ENCODE measurements around the gene TMEM107.

Gene TMEM107

DNA sequence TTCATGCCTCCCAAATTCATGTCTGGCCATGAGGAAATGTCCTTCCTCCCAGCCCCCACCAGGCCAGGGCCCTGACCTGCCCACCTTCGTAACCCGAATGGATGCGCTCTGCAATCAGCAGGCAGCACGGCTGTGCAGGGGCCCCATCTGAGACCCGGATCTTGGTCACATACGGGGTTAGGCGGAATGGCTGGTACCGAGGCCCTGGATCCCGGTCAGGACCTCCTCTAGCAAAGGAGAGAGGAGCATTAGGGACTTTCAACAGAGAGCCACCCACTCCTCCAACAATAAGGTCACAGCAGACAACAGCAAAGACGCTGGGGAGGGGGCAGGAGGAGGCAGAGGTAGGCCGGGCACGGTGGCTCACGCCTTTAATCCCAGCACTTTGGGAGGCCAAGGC is 27.6 kb downstream of the TMEM107 start:
- DNase-seq = no peak

DNA sequence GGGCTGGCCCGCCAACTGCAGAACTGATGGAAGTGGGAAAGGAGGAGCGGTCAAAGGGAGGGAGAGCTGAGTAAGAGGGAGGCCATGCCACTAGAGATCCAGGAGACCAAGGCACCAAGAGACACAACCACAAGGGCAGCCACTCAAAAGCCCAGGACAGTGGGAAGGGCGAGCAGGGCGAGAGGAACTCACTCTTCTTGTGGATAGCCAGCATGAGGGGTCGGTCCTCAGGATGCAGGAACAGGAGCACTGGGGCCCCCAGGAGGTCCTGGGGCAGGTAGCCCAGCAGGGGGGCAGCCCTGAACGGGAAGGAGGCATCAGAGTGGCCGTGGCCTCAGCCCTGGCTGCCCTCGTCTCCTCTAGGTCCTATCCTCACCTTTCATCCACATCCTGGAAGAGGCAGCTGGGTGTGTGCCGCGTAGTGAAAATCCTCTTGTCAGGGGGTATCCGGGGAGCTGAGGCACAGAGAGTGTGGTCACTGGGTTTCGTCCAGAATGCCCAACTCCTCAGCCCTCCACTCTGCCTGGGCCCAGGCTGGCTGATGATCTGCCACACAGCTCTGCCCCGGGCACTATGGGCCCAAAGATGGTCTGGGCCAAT is 28.3 kb downstream of the TMEM107 start:
- DNase-seq = no peak

DNA sequence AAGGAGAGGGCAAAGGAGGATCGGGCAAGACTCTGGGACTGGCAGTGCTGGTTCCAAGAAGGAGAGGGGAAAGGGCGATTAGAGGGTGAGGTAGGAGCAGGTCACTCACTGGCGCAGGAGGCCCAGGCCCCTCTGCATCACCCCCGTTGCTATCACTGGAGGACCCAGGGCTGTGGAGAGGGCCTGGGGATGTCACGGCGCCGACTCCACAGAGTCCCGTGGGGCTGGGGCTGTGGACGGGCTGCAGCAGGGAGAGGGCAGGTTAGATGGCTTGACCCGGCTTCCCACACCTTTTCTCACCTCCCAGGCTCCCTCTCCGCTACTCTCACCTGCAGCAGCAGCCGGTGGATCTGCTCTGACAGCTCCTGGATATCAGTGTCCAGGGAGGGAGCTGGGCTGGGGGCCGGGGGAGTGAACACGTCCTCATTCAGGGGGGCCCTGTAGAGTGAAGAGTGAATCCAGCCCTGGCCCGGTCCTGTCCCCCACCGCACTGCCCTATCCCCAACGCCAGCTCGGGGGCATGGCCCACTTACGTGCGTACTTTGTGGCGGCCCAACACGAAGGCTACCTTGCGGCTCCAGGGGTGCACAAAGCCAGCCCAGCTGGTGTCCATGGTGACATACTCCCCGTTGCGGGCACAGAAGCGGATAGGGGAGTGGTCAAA is 28.9 kb downstream of the TMEM107 start:
- no peak for DNase-seq

DNA sequence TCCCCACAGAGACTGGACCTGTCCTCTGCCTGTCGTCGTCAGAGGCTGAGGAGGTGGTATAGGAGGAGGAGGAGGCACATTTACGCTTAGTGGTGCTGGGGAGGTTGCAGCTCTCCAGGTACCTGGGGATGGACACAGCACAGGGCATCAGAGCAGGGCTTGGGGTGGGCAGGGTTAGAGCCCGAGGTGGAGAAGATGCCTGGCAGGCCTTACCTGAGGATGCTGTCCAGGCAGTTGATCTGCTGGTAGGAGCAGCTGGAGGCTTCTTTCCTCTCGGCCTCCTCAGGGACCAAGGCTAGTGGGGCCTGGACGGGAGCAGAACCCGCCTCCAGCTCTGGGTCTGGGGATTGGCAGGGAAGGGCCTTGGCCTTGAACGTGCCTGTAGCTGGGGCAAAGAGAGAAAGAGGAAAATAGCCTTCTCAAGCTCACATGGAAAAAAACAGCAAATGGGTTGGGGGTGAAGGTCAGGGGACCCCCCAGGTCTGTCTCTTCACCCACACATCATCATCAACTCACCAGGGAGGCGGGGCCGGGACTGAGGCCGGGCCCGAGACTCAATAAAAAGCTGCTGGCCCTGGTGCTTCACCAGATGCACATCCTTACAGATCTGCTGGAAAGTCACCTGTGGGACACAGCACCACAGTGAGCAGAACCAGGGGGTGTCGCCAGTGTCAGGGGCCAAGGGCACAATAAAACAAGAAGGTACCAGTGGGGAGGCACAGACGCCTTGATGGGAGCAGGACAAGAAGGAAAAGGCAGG is 29.6 kb downstream of the TMEM107 start:
- DNase-seq = no peak

DNA sequence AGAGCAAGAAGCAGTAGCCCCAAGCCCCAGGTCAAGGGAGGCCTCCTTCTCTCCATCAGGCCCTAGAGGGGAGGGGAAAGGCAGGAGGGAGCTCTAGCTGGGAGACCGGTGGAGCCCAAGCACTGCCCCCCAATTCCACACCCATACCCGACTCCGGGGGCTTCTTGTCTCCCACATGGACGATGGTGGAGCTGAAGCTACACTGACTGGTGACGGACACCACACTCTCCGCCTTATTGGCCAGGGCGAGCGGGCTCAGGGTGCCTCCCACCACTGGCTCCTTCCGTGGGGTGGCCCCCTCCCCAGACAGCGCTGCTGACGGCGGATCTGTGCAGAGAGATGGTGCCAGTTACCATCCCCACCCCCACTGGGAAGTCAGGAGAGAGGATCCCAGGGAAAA is 30.4 kb downstream of the TMEM107 start:
- DNase-seq = no peak

DNA sequence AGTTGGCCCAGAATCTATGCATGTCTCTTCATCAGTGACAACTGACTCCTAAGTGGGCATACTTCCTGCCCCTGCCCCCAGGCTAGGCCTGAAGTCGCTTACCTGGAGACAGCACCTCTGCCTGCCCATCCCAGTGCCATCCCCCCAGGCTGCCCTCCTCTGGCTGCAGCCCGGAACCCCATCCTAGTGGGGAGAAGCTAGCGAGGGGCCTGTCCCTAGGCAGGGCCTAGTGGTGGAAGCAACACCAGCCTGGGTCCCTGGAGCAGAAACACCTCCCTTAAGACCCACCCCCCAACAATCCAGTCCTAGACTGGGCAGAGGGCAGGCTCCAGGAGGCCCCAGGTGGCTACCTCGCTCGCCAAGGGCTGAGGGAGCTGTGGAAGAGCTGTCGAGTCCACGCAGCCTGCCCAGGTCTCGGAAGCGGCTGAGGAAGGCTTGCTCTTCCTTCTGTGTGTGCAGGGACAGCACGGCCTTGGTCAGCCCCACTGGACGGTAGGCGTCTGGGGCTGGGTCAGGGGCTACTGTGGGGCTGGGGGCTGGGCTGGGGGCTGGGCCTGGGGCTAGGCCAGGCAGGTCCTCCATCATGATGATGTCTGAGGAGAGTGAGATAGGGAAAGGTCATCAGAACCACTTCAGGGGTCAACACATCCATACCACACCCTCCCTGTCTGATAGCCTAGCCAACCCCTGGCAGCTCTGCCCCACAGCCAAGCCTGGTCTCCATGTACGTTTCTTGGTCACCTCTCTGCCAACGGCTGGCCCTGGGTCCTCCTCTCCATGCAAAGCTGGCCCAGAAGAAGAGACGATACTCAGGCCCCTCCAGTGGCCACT is 31.6 kb downstream of the TMEM107 start:
- no peak for DNase-seq

DNA sequence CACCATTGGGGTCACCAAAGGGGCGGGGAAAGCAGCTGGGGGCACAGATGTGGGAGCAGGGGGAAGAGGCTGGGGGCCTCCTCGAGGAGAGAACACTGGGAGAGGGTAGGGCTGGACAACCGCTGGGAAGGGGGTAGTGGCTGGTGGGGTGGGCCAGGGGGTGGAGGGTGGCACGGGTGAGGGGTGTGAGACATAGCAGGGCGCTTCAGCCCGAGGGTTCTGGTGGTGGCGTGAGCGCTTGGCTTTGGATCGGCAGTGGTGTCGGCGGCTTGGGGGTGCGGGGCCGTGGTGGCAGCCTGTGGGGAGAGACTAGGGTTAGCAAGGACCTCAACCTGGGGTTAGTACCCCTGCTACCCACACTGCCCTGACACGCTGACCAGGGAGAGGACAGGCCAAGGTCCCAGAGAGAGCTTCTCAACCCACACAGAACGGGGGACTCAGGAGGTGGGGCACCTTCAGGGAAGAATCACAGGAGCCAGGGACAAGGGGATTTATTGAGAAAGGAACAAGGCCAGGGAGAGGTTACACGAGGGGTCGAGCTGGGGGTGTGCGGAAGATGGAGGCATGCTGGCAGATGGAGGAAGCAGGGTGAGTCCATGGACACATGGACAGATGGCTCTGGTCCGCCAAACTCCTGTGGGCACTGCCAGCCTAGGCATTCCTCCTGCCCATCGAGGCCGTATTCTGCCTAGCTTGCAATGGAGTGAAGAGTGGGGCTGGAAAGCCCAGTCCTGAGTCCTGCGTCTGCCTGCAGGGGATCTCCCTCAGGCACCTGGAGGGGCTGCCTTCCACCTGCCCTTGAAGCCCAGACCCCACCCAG is 32.4 kb downstream of the TMEM107 start:
- no peak for DNase-seq

DNA sequence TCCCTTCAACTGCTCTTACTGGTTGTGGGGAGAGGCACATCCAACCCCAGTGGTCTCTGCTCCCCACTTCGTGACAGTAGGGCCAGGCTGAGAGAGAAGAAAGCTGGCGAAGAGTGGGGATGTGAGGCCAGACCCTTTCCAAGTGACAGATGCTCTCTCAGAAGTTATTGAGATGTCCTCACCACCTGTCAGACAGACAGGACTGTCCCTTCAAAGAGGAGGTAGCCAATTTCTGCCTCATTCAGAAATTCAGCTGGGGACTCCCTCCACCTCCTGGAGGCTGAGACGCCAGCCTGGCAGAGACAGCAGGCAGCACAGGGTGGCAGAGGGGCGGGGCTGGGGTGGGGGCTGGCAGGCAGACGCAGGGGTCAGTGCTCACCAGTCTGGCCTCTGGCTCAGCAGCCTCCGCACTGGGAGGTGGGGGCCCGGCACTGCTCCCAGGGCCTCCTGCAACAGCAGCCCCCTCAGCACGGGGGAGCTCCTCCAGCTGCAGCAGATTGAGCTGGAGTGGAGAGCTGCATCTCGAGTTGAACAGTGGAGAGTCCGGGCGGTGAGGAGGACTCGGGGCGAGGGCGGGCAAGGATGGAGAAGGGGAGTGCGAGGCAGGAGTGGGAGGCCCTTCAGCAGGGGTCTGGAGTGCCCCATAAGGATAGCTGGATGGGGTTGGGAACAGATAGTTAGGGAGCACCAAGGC is 33.1 kb downstream of the TMEM107 start:
- DNase-seq = no peak

DNA sequence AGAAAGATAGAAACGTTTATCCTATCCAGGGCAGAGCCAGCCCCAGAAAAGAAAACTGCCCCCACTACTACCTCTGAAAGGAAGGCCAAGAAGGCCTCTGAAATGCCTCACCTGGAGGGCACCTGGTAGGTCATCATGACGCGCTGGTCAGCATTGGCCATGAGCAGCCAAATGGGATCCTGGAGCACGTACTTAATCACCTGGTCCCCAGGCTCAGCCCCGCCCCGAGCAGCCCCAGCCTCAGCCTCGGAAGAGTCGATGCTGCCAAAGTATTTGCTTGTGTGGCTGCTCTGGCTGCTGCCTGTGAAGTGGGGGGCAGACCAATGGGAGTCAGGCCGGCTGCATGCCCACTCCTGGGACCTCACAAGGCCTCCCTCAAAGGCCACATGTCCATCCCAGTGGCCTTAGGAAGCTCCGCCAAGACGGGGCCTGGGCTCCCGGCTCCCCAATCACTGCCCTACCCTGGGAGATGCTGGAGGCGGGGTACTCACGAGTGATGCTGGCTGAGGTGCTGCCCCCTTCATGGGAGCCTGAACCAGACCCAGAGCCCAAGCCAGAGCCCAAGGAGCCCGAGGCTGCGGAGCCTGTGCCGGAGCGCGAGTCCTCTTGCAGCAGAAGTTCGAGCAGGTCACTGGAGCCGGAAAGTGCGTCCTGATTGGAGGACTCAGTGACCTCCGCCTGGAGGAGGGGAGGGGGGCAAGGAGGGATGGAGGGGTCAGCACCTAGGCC is 33.9 kb downstream of the TMEM107 start:
- DNase-seq = no peak

DNA sequence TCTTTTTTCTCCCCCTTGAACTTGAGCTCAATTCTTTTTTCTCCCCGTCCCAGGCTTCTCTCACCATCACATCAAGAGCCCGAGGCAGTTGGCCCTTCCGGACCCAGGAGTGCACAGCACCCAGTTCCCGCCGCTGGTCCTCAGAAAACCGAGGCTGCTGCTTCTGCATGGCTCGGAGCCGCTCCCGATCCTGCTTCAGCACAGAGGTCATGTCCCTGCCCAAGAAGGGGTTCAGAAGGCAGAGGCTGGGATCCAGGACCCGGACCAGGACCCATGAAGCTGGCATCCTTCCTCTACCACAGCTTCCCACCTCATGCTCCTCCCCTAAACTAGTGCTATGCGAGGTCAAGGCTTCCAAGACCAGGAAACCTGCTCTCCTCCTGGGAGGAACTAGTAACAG is 34.4 kb downstream of the TMEM107 start:
- DNase-seq = no peak

DNA sequence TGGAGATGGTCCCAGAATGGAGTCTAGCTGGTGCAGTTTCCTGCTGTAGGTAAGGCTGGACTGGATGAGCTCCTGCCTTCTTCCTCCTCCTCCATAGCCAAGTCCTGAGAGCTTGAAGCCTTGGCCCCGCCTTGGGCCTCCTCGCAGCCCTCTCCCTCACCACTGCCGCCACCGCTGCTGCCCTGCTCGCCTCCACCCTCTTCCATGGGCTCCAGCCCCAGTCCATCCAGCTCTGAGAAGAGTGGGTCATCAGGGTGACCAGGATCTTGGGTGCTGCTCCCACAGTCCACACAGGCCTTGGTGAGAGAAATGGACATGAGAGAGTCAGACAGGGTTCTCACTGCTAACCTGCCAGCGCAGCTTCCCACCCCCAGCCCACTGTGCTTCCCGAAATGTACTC is 35.1 kb downstream of the TMEM107 start:
- DNase-seq = no peak

DNA sequence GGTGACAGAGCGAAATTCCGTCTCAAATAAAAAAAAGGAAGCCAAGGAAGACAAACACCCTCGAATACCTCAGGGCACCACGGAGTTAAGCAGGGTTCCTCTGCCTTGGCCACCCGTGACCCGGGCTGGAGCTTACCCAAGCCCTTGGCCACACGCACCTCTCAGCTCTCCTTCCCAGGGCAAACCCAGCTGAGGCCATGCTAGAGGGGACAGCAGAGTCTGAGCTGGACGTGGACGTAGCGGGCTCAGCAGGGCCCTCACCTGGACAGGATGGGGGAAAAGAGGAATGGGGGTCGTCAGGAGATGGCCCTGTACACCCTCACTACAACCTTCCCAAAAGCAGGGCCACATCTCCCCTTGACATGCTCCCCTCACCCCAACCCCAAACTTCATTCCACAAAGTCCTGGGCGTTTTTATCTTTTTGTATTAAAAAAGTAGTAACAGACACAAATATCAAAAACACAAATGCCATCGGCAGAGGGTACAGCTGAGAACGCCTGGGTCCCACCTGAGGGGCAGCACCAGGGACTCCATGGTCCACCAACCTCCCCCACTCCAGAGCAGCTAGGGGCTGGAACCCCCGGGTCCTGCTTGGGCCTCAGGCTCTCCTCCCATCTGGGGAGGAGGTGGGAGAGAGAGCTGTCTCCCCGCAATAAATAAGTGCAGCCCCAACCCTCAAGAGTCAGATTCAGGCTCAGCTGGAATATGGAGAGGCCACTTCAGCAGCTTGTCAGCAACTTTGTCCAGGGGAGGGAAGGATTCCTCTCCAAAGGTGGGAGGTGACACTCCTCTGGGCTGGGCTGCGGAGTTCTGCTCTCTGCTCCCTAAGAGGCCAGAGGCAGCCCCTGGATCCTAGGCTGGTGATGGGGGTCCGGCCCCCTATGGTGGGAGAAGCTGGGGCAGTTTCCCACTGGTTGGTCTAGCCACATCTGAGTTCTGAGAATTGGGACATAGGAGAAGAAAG is 35.8 kb downstream of the TMEM107 start:
- DNase-seq = no peak

DNA sequence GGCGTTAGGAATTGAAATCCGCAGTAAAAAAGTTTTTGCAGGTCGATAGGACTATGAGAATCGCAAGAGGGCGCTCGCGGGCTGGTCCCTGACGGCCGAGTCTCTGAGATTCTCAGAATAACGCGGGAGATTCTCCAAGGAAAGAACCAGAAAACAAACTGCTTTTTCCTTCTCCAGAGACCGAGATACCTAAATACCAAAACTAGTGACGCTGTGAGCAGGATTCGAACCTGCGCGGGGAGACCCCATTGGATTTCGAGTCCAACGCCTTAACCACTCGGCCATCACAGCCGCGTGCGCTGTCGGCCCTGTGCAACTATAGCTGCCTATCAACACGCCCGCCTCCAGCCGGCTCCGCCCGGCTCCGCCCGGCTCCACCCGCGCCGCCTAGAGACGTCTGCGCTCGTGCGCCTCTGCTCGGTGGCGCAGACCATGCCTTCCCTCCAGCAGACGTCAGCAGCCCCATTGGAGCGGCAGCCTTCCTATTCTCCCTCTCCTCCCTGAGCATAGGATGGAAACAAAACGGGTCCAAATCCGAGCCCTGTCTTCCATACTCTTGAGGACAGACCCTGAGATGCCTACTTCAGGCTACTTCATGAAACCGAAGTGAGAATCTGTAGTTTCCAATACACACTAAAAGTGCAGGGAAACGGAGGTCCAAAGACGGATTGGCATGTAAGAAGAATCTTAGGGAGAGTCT is 37.4 kb downstream of the TMEM107 start:
- peak; percentile 88 for DNase-seq

DNA sequence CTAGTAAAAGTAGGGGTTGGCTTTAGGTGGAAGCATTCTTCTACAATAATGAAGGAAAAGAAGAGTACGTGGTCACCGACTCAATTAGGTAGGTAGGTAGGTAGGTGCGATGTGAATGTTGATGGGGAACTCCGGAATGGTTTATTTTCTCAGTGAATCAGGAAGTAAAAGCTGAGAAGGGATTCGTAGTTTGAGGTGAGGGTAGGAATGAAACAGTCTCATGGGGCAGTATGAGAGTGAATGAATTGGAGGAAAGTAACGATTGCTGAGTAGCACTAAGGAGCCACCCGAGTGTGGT is 37.9 kb downstream of the TMEM107 start:
- DNase-seq = no peak

DNA sequence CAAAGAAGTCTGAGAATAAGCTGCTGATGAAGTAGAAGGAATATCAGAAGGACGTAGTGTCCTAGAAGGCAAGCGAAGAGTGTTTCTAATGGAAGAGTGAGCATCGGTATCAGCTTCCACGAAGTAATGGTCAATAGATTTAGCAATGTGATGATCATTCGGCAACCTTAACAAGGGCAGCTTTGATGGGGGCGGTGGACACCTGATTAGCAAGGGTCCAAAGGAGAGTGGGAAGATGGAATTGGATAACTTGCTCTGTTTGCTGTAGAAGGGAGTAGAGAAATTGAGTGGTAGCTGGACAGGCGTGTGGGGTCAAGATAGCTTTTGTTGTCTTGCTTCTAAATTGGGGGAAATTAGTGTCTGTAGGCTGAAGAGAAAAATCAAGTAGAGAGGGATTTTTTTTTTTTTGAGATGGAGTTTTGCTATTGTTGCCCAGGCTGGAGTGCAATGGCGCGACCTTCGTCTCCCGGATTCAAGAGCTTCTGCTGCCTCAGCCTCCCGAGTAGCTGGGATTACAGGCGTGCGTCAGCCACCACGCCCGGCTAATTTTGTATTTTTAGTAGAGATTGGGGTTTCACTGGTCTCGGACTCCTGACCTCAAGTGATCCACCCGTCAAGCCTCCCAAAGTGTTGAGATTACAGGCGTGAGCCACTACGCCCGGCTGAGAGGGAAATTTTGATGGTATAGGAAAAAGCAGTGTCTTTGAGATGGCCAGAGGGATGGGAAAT is 38.4 kb downstream of the TMEM107 start:
- DNase-seq = no peak

DNA sequence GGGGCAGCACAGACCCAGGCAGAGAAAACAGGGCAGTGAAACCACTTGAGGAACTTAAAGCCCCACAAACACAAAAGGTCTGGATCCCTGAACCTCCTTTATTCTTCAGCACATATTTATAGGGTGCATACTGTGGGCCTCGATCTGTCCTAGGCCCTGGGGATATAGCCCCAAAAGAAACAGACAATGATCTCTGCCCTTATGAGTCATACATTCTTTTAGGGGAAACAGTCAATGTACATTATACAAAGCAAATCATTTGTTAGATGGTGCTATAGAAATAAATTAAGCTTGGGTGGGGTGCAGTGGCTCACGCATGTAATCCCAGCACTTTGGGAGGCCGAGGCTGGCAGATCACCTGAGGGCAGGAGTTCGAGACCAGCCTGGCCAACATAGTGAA is 42.2 kb downstream of the TMEM107 start:
- DNase-seq = no peak

DNA sequence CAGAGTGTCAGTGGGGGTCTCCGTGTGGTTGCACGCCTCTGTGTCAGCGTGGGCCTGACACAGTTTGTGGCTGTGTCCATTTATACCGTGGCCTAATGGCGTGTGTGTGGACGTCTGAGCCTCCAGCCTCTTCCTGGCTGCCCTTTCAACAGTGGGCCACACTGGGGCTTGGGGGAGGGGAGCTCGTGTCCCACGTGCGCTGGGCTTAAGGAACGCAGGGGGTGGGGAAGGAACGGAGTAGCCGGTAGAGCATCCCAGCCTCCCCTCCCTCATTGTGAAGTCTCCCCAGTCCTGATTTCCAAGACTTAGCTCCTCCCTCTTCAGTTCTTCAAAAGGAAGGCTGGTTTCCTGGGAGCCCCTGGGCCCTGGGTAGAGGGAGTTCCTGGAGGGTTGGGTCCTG is 42.8 kb downstream of the TMEM107 start:
- no peak for DNase-seq

DNA sequence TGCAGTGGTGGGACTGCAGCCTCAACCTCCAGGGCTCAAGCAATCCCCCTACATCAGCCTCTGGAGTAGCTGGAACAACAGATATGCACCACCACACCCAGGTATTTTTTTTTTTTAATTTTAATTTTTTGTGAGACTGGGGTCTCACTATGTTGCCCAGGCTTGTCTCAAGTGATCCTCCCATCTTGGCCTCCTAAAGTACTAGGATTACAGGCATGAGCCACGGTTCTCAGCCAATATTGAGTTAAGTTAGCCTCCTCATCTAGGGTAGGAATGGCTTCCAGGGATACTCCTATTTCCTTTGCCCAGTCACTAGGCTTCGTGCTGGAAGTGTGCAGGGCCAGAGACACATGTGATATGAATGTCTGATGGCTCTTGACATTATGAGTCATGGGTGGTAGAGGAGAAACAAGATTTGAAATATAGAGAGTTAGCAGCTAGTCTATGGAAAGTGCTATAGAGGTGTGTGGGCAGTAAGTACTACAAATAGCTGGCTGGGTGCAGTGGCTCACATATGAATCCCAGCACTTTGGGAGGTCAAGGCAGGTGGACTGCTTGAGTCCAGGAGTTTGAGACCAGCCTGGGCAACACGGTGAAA is 44.2 kb downstream of the TMEM107 start:
- no peak for DNase-seq

Measured in KG1 (cell line).